NCI-H1436 (cell line): Measurements from ENCODE around the gene NRIP1.

ENCODE experiments used
- DNase-seq: peaks from one replicate; lab custom pipeline; 2025; lab: John Stamatoyannopoulos, UW

NRIP1 gene

DNA sequence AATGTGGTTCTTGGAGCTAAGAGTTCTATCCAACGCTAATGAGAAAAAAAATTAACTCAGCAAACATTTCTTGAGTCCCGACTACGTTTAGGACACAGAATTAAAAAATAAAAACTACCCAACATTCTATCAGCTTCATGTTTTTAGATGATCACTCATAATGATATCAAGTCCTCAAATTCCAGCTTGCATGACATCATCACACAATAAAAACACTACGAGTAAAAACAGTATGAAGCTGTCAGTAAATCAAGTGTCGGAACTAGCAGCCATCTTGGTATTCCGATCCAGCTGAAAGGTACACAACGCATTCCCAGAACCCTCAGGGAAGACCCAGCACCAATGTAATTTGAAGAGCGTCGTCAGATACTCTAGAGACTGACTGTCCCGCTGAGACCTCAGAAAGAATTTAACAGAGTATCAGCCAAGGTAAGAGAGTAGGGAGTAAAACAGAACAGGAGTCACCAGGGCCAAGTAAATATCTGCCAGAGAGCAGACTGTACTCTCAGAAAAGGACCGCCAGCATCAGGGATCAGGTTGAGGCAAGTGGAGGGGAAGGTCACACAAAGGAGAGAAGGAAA is 57.0 kb downstream of the NRIP1 start:
- no peak for DNase-seq

GRCh38 chr21:15006594-15007230 is 58.1 kb downstream of the NRIP1 start:
- DNase-seq = no peak

DNA sequence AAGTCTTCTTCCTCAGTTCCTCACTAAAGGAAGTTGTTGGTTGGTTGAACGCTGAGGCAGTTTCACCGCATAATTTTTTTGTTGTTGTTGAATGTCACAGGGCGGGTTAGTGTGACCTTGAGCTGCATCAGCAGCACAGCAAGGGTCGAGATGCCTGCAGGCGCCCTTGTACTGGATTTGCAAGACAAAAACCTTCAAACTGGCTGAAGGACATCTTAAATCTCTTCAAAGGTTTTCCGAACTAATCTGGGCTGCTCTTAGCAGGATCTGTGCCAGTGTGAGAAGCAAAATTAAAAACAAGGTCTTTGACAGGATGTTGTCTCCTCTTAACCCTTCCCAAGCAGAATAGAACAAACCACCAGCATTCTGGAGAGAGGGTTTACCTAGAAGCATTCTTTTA is 59.4 kb downstream of the NRIP1 start:
- no peak for DNase-seq

GRCh38 chr21:15004721-15005370 is 60.0 kb downstream of the NRIP1 start:
- no peak for DNase-seq

DNA sequence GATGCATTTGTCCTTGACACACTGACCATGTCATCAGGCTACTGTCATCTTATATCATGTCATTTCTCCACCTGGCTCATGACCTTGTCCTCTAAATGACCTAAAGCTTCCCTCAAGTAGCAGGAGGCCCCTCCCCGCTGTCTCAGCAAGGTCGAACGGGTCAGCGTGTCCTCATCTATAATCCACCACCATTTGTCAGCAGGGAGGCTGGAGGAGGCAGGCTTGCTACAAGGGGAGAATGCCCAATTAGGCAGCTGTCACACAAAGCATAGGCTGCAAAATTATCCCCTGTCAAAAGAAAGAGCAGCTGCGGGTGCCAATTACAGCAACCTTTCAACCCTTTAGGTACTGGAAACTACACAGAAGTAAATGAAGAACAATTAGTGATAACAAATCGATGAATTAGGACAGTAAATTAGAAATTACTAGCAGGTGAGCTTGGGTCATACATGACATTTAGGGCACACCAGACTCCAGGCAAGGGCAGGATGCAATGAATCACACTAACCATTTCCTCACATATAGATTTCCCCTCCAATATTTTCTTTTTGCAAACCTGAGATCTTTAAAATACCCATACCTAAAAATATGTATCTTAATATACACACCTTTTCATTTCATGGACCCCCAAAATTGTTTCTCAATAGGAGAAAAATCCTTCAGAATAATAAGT is 61.2 kb downstream of the NRIP1 start:
- DNase-seq = peak; percentile 84

GRCh38 chr21:15001857-15002606 is 62.8 kb downstream of the NRIP1 start:
- DNase-seq = no peak

- DNase-seq = no peak
Measured at GRCh38 chr21:15001113-15001512, 63.7 kb downstream of the NRIP1 start.

GRCh38 chr21:15000081-15000480 is 64.7 kb downstream of the NRIP1 start:
- no peak for DNase-seq

DNA sequence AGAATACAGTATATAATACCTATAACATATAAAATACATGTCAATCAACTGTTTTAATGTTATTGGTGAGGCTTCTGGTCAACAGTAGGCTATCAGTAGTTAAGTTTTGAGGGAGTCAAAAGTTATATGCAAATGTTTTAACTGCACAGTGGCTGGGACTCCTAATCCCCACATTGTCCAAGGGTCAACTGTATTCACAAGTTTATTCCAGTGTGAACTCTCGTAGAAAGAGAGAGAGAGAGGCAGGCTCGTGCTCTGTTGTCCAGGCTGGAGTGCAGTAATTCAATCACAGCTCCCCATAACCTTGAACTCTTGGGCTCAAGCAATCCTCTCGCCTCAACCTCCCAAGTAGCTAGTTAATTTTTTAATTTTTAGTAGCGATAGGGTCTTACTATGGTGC is 66.0 kb downstream of the NRIP1 start:
- DNase-seq = no peak

GRCh38 chr21:14998336-14998735 is 66.5 kb downstream of the NRIP1 start:
- no peak for DNase-seq

GRCh38 chr21:14995695-14996490 is 68.9 kb downstream of the NRIP1 start:
- DNase-seq = no peak

DNA sequence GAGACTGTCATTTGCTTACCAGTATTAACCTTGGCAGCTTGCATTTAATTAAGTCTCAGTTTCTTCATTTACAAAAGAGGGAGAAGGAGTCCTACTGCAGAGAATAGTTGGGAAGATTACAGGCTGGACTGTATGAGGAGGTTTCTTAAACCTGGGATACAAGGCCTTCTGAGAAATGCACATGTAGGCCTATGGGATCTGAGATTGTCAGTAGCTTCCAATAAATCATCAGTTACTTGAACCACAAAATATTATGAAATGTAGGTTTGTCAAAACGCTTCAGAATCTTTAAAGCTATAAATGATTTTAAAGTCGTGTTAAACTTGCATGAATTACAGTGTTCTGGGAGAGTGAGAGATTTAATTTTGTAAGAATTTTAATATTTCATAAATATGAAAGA is 69.6 kb downstream of the NRIP1 start:
- no peak for DNase-seq

DNA sequence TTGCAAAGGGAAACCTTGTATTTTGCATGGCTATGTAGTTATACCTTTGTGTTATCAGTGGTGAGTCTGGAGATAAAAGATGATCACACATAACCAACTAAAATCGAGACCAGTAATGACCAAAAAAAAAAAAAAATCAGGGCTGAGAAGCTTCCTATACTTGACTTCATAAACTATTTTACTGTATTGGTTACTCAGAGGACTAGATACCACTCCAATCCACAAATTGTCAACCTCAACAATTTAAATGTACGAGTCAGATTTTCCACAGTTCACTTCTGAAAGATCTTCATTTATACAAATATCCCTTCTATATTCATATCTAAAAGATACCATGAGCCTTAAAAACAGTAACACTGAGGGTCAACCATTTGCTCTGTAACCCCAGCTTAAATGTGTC is 71.7 kb downstream of the NRIP1 start:
- no peak for DNase-seq

- DNase-seq = no peak
Measured at GRCh38 chr21:14991957-14992356, 72.8 kb downstream of the NRIP1 start.

GRCh38 chr21:14989359-14989758 is 75.4 kb downstream of the NRIP1 start:
- no peak for DNase-seq

GRCh38 chr21:14988760-14989159 is 76.0 kb downstream of the NRIP1 start:
- no peak for DNase-seq

GRCh38 chr21:14987370-14988170 is 77.2 kb downstream of the NRIP1 start:
- no peak for DNase-seq

- DNase-seq = no peak
Measured at GRCh38 chr21:14985306-14985705, 79.5 kb downstream of the NRIP1 start.

GRCh38 chr21:14982336-14982735 is 82.5 kb downstream of the NRIP1 start:
- DNase-seq = no peak

DNA sequence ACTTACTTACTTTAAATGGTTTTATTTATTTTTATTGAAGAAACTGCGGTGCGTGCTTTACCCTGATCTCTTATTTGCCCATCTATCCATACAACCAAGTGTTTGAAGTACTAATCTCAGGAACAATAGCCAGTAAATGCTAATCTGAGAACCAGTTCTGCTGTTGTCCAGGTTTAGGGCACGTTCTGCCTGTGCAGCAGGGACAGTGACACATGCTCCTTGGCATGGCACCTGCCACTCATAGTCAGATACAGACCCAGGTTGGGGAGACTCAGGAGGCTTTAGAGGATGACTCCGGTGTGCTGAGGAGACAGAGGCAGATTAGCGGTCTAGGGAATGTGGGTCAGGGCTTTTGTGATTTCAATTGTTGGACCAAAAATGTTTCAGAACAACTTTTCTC is 83.6 kb downstream of the NRIP1 start:
- DNase-seq = no peak

DNA sequence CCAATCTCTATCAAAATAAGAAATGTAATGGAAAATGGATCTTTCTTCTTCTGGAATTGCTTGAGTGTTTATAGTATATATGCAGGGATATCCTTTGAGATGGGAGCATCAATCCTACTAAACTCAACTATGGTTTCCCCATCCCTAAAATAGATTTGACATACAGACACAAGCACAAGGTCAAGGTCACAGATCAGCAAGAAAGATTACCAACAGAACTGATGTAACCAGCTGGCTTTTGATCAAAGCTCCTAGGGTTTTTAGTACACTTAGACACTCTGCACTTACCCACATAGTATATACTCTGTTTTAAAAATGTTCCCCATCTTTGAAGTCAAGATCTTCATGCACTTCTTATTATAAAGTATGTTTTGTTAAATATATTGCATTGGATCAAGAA is 85.5 kb downstream of the NRIP1 start:
- DNase-seq = no peak
